Sciatic nerve (tissue), 2 donors: ENCODE measurements around the gene APCDD1. TPM values are rescaled to one million over a fixed set of nuclear protein-coding genes. Genes with fewer than 3 reads are reported as not detected.
A peak's percentile ranks its signal among the peaks of the same experiment; 100 is the strongest.
"Not testable (repeated sequence)": the region's sequence is repeated elsewhere in the genome, so short reads cannot be mapped to it uniquely, and the experiment has no call there.

Source experiments
- ATAC-seq: fragments of 200-7000 bp; cut with Tn5 transposase; one replicate; pipeline ENCODE4 v1.9.1; 2020; ENCODE audit warnings: mild to moderate bottlenecking, moderate library complexity
- DNase-seq: peaks from one replicate; pipeline ENCODE4 v3.0.0-alpha.2; 2020; ENCODE audit warnings: low spot score
- intact Hi-C: fragments of 100-400 bp; cut with DNase I; formaldehyde crosslinking; loops from one replicate; pipeline ENCODE4 v1.14.2; 2022
- total RNA-seq: library from RNA; stranded (reverse); fragmentation: NEBNext Ultra II Directional; extraction: Animal tissue kit (Norgen Biotek cat#: 25700); gene quantifications from one replicate; pipeline ENCODE4 v1.2.1, GENCODE V29; 2021
- donor health status: DM: no; HTN: no; CAD: no.
- donor health status: DM: no; HTN: no; CAD: no.

Gene APCDD1
- total RNA-seq, 1 donor from 2014 or later: 43.1 TPM

DNA sequence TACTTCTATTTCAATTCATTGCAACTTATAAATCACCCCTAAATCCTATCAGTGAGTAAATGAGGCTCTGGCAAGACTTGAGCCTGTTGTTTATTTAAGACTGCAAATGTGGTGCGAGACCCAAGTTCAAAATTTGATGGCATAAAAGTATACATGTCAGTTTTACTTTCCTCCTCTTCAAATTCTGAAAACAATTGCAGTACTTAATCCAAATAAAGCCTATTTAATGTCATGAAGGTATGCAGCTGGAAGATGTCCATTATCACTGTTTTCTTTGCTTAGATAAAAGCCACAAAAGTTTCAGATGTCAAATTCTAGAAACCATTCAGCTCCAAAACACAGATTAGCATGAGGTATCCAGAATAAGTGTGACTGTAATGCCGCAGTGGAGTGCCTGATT lies 3.3 kb downstream of the APCDD1 start:
- intact Hi-C loops: no loop called here
- ATAC-seq (no peak), DNase-seq (no peak)

- ATAC-seq: no peak
- no peak for DNase-seq
- intact Hi-C loops: no loop called here
Measured at GRCh38 chr18:10458691-10459090, 4.3 kb downstream of the APCDD1 start.

- intact Hi-C loops: no loop called here
- no peak for DNase-seq
- ATAC-seq: no peak
Measured at GRCh38 chr18:10459587-10459986, 5.2 kb downstream of the APCDD1 start.

DNA sequence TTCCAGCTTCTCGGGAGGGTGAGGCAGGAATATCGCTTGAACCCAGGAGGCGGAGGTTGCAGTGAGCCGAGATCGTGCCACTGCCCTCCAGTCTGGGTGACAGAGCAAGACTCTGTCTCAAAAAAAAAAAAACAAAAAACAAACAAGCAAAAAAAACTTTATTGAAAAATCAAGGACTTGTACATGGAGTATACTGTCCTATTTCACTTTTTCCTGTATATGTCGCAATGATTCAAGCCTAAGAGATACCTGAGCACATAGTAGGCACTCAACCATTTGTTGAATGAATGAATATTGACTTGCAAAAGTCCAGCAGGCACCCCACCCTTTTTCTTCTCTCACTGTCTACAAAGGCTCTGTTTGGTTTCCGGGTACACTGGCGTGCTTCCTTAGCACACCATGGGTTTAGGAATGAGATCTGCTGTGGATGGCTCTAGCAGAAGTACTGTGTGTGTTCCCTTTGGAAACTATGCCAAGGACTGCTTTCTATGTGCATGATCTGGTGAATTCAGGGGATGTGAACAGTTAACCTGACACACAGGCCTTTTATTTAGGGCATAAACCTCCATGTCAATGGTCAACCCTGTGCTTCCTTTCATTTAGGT lies 6.1 kb downstream of the APCDD1 start:
- DNase-seq: no peak
- no peak for ATAC-seq
- intact Hi-C loops: no loop called here

DNA sequence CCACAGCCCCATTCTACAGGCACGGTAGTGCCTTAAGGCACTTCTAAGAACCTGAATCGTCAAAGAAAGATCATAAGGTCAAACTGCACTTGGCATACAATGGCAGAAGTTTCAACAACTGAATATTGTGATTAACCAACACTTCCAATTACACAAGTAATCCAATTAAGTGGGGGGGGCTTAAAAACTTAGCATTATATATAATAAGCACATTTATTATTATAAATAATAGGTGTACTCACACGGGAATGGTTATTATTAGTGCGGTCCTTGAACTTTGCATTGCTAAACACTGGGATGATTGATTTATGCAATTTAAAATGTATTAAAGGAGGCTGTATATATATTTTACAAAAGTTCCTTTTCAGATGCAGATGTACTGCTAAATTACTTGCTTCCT lies 7.6 kb downstream of the APCDD1 start:
- intact Hi-C loops: no loop called here
- no peak for ATAC-seq
- no peak for DNase-seq

DNA sequence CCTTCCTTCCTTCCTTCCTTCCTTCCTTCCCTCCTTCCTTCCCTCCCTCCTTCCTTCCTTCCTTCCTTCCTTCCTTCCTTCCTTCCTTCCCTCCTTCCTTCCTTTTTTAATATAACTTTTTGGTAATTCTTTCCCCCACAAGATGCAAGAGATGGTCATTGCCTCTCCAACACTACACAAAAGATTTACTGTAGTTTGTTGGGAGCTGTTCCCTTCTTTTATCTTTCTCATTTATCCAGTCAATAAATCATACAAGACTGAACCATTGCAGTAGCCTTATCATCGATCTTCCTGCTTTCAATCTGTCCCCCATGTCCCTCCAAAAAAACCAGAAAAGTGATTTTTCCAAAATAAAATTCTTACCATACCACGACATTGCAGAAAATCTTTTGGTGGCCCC lies 8.2 kb downstream of the APCDD1 start:
- intact Hi-C loops: no loop called here
- ATAC-seq (no peak), DNase-seq (no peak)

- intact Hi-C loops: no loop called here
- DNase-seq (no peak), ATAC-seq (no peak)
Measured at GRCh38 chr18:10463096-10463495, 8.7 kb downstream of the APCDD1 start.

DNA sequence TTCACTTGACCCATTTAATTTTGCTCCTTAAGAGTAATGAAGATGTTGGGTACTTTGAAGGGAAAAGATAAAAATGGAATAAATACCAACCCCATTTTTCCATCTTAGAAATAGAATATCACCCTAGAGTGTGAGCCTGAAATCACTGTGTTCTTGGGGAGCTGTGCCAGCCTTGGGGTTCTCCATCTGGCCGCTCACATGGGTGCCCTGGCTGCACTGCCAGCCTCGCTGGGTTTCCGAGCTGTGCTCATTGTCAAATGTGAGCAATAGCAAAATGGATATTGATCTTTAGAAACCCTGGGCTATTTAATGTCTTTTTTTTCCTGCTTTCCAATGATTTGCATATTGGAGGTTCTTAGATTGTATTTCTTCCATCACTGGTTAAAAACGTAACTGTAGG lies 9.3 kb downstream of the APCDD1 start:
- ATAC-seq (no peak), DNase-seq (no peak)
- intact Hi-C loops: no loop called here

DNA sequence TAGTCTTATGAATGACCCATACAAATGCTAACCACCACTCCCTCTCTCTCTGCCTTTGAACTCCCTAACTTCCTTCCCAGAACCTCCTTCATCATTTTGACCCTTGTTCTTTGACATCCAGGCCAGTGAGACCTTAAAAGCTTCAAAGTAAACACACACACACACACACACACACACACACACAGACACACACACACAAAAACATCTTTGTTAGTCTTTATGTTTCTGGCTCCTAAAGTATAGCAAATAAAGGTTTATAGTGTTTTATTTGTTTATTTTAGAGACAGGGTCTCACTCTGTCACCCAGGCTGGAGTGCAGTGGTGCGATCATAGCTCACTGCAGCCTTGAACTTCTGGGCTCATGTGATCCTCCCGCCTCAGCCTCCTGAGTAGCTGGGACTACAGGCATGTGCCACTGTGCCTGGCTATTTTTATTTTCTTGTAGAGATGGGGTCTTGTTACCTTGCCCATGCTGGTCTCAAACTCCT lies 9.8 kb downstream of the APCDD1 start:
- DNase-seq, intact Hi-C loops, ATAC-seq: not testable (repeated sequence)

DNA sequence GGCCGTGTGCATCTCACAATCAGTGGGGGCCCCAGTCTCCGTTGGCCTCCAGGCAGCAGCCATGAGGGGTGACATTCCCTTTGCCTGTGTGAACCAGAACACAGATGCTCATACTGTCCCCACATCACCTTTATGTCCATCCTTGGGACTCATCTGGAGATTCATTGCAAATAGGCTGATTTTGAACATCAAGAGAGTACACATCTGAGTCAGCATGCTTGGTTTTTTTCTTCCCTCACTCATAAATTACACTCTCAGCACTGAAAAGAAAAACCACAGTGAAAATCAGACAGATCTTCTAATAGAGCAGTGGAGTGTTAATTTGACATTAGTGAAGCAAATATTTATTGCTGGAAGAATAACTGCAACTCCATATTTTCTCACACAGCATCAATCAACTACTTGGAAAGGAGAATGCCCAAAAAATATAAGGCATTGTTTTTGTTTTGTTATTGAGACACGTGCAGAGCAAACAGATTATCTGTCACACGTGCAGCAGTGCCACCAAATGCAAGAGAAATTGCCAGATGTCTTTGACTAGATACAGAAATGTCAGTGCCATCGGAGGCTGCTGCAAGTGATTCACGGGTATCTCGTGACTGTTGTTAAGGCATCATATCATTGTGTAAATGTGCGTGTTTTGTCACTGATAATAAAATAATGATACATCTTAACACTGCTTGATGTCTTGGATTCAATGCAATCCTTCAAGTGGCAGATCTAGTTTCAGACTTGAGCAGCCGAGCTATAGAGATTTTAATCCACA lies 10.9 kb downstream of the APCDD1 start:
- ATAC-seq: no peak

GRCh38 chr18:10470429-10470828 lies 16.0 kb downstream of the APCDD1 start:
- no peak for DNase-seq
- intact Hi-C loops: no loop called here
- ATAC-seq: no peak

More for the DNA sequence above, 10.9 kb downstream of the APCDD1 start:
- no peak for DNase-seq
- intact Hi-C loops: no loop called here

GRCh38 chr18:10471574-10471973 lies 17.1 kb downstream of the APCDD1 start:
- intact Hi-C loops: no loop called here
- ATAC-seq (no peak), DNase-seq (no peak)

- DNase-seq (no peak), ATAC-seq (no peak)
- intact Hi-C loops: no loop called here
Measured at GRCh38 chr18:10473132-10473531, 18.7 kb downstream of the APCDD1 start.

DNA sequence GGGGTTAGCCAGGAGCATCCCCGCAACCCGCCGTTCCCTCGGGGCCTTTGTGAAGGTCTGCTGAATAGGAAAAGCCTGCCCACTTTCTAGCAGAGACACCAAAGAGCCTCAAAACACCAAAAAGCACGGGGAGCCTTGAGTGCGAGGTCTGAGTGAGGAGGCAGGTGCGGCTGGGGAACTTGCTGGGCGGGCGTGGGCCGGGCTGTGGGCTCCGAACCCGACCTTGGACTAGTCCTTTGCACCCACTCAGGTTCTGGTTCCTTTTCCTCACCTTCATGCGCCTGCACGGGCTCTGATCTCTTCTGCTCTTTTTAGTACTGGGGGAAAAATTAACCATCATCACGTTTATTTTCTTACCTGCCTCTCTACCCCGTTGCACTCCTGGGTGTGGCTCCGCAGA lies 19.9 kb downstream of the APCDD1 start:
- DNase-seq (no peak), ATAC-seq (no peak)
- intact Hi-C loops: no loop called here

GRCh38 chr18:10475276-10475653 lies 20.8 kb downstream of the APCDD1 start:
- no peak for DNase-seq
- ATAC-seq: no peak
- intact Hi-C loops: no loop called here

- peak; percentile 42 for ATAC-seq
- intact Hi-C loops: no loop called here
- no peak for DNase-seq
Measured at GRCh38 chr18:10475654-10476291, 21.3 kb downstream of the APCDD1 start.

- ATAC-seq: peak; percentile 32
- intact Hi-C loops: no loop called here
- DNase-seq: no peak
Measured at GRCh38 chr18:10476338-10476791, 21.9 kb downstream of the APCDD1 start.

GRCh38 chr18:10477121-10477862 lies 22.9 kb downstream of the APCDD1 start:
- intact Hi-C loops: no loop called here
- DNase-seq (no peak), ATAC-seq (no peak)

DNA sequence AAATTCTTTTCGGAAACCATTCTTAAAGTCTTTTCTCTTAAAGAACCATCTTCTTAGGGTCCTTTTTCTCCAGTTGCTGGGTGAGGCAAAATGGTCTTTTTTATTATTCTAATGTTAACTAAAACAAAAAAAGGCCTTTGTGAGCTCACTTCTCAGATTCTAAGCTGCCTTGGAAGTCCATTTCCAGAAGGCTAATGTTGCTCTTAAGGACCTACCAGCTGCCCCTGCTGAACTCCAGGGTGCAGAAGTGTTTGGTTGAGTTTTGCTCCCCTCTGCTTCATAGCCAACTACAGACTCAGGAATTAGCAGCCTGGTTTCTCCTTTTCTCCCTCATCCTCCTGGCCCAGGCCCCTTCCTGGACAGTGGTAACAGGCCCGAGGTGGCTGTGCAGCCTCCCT lies 23.4 kb downstream of the APCDD1 start:
- ATAC-seq: no peak
- intact Hi-C loops: no loop called here
- no peak for DNase-seq

GRCh38 chr18:10481831-10482230 lies 27.4 kb downstream of the APCDD1 start:
- ATAC-seq (peak; percentile 7), DNase-seq (no peak)
- intact Hi-C loops: no loop called here
